Activated CD4-positive, alpha-beta T cell treated with anti-CD3 and anti-CD28 coated beads, Interleukin-2, amount 10 ng/mL, durations not matched to agents 24 days and 14 days (primary cell): ENCODE measurements around the gene KATNIP. TPM values are rescaled to one million over a fixed set of nuclear protein-coding genes. Genes with fewer than 3 reads are reported as not detected.
A peak's percentile ranks its signal among the peaks of the same experiment; 100 is the strongest.

Experiments
- DNase-seq: peaks from one replicate; pipeline ENCODE4 v3.0.0; 2022
- H3K27ac Mint-ChIP-seq: one replicate; pipeline ENCODE4 v1.8.0; 2022; ENCODE audit warnings: mild to moderate bottlenecking, mixed read lengths
- H3K27me3 Mint-ChIP-seq: one replicate; pipeline ENCODE4 v1.8.0; 2022; ENCODE audit warnings: mixed read lengths
- H3K36me3 Mint-ChIP-seq: one replicate; pipeline ENCODE4 v1.8.0; 2022; ENCODE audit warnings: low read depth, mild to moderate bottlenecking, mixed read lengths
- H3K4me1 Mint-ChIP-seq: one replicate; pipeline ENCODE4 v1.8.0; 2021; ENCODE audit warnings: mixed read lengths
- H3K4me3 Mint-ChIP-seq: one replicate; pipeline ENCODE4 v1.8.0; 2022; ENCODE audit warnings: mild to moderate bottlenecking, moderate library complexity, mixed read lengths
- H3K9me3 Mint-ChIP-seq: one replicate; pipeline ENCODE4 v1.8.0; 2021; ENCODE audit warnings: mixed read lengths
- intact Hi-C: fragments of 100-400 bp; cut with micrococcal nuclease; formaldehyde crosslinking; loops from one replicate; pipeline ENCODE4 v1.15.1; 2023
- total RNA-seq: library from RNA; stranded (reverse); gene quantifications from 2 replicates; pipeline ENCODE4 v1.2.3, GENCODE V29; 2022

The KATNIP gene
- 17.5 and 18.0 TPM in 2 replicates for total RNA-seq

- no peaks in the 10 kb centered on the region for H3K9me3 Mint-ChIP-seq
- H3K27ac Mint-ChIP-seq = peak within 1 kb of the TSS; percentile 89
- H3K36me3 Mint-ChIP-seq = peaks cover 20% of the 10 kb centered on the region
- peaks cover 1% of the 10 kb centered on the region for H3K27me3 Mint-ChIP-seq
- peak; percentile 100 for DNase-seq
- intact Hi-C loops = loop anchor here (1.0 to 10.0 kb wide), 2 partner anchors 28 to 345 kb away; partner anchors contain the start of gene KDM8
- H3K4me3 Mint-ChIP-seq = peak within 1 kb of the TSS; percentile 92
- peaks cover 35% of the 10 kb centered on the region for H3K4me1 Mint-ChIP-seq
Observed at GRCh38 chr16:27549746-27550581, at the start of gene KATNIP, which contains the start of gene GTF3C1. TSS of gene KATNIP (plus strand) at chr16:27550144. CDS start at chr16:27550171, 27 bp downstream. TSS of gene GTF3C1 (minus strand) at chr16:27549913. CDS start at chr16:27549890, 23 bp downstream.

GRCh38 chr16:27500801-27501200 is 49.1 kb upstream of the KATNIP start:
- Mint-ChIP-seq H3K9me3 (no peaks in the 10 kb centered on the region), H3K4me1 (no peaks in the 10 kb centered on the region), H3K36me3 (peaks cover 56% of the 10 kb centered on the region), H3K4me3 (no peak overlapping the region), H3K27me3 (no peaks in the 10 kb centered on the region), H3K27ac (no peak overlapping the region)
- DNase-seq = no peak
- intact Hi-C loops = no loop called here

- no peak overlapping the region for H3K4me3 Mint-ChIP-seq
- H3K27me3 Mint-ChIP-seq = no peaks in the 10 kb centered on the region
- H3K4me1 Mint-ChIP-seq = no peaks in the 10 kb centered on the region
- H3K27ac Mint-ChIP-seq = no peak overlapping the region
- DNase-seq = no peak
- H3K36me3 Mint-ChIP-seq = peaks cover 58% of the 10 kb centered on the region
- intact Hi-C loops = no loop called here
- H3K9me3 Mint-ChIP-seq = no peaks in the 10 kb centered on the region
Observed at GRCh38 chr16:27503662-27504061, 46.3 kb upstream of the KATNIP start.

- H3K27me3 Mint-ChIP-seq = no peaks in the 10 kb centered on the region
Observed at GRCh38 chr16:27505297-27506236, 44.4 kb upstream of the KATNIP start.

GRCh38 chr16:27506771-27507170 is 43.2 kb upstream of the KATNIP start:
- Mint-ChIP-seq H3K27me3 (no peaks in the 10 kb centered on the region), H3K27ac (no peak overlapping the region), H3K4me1 (no peaks in the 10 kb centered on the region), H3K4me3 (no peak overlapping the region), H3K9me3 (no peaks in the 10 kb centered on the region), H3K36me3 (peaks cover 55% of the 10 kb centered on the region)
- intact Hi-C loops = no loop called here
- DNase-seq = no peak

More at GRCh38 chr16:27505297-27506236, 44.4 kb upstream of the KATNIP start:
- intact Hi-C loops = no loop called here
- H3K36me3 Mint-ChIP-seq = peaks cover 57% of the 10 kb centered on the region
- H3K9me3 Mint-ChIP-seq = no peaks in the 10 kb centered on the region
- no peak for DNase-seq
- no peak overlapping the region for H3K4me3 Mint-ChIP-seq
- H3K4me1 Mint-ChIP-seq = no peaks in the 10 kb centered on the region
- H3K27ac Mint-ChIP-seq = no peak overlapping the region

GRCh38 chr16:27508476-27508875 is 41.5 kb upstream of the KATNIP start:
- no peak for DNase-seq
- no peaks in the 10 kb centered on the region for H3K9me3 Mint-ChIP-seq
- H3K27me3 Mint-ChIP-seq = no peaks in the 10 kb centered on the region
- H3K36me3 Mint-ChIP-seq = peaks cover 49% of the 10 kb centered on the region
- intact Hi-C loops = no loop called here
- H3K27ac Mint-ChIP-seq = no peak overlapping the region
- H3K4me1 Mint-ChIP-seq = no peaks in the 10 kb centered on the region
- no peak overlapping the region for H3K4me3 Mint-ChIP-seq

GRCh38 chr16:27511657-27512448 is 38.1 kb upstream of the KATNIP start:
- no peak overlapping the region for H3K4me3 Mint-ChIP-seq
- H3K27ac Mint-ChIP-seq = no peak overlapping the region
- H3K36me3 Mint-ChIP-seq = peaks cover 30% of the 10 kb centered on the region
- no peaks in the 10 kb centered on the region for H3K9me3 Mint-ChIP-seq
- DNase-seq = no peak
- H3K4me1 Mint-ChIP-seq = no peaks in the 10 kb centered on the region
- H3K27me3 Mint-ChIP-seq = no peaks in the 10 kb centered on the region
- intact Hi-C loops = no loop called here

- Mint-ChIP-seq H3K9me3 (no peaks in the 10 kb centered on the region), H3K4me3 (no peak overlapping the region), H3K36me3 (peaks cover 26% of the 10 kb centered on the region), H3K27me3 (no peaks in the 10 kb centered on the region), H3K4me1 (no peaks in the 10 kb centered on the region), H3K27ac (no peak overlapping the region)
- DNase-seq = no peak
- intact Hi-C loops = no loop called here
Observed at GRCh38 chr16:27514806-27515205, 35.1 kb upstream of the KATNIP start.

GRCh38 chr16:27515874-27516353 is 34.0 kb upstream of the KATNIP start:
- H3K27me3 Mint-ChIP-seq = no peaks in the 10 kb centered on the region
- no peaks in the 10 kb centered on the region for H3K4me1 Mint-ChIP-seq

GRCh38 chr16:27516365-27516764 is 33.6 kb upstream of the KATNIP start:
- no peak for DNase-seq
- Mint-ChIP-seq H3K9me3 (no peaks in the 10 kb centered on the region), H3K27ac (no peak overlapping the region), H3K4me1 (no peaks in the 10 kb centered on the region), H3K4me3 (no peak overlapping the region), H3K36me3 (peaks cover 26% of the 10 kb centered on the region), H3K27me3 (no peaks in the 10 kb centered on the region)
- intact Hi-C loops = no loop called here

More at GRCh38 chr16:27515874-27516353, 34.0 kb upstream of the KATNIP start:
- intact Hi-C loops = no loop called here
- Mint-ChIP-seq H3K4me3 (no peak overlapping the region), H3K9me3 (no peaks in the 10 kb centered on the region), H3K27ac (no peak overlapping the region), H3K36me3 (peaks cover 26% of the 10 kb centered on the region)
- DNase-seq = peak; percentile 75

GRCh38 chr16:27517664-27518063 is 32.3 kb upstream of the KATNIP start:
- no peaks in the 10 kb centered on the region for H3K4me1 Mint-ChIP-seq
- no peak overlapping the region for H3K27ac Mint-ChIP-seq
- H3K27me3 Mint-ChIP-seq = no peaks in the 10 kb centered on the region
- no peak for DNase-seq
- no peaks in the 10 kb centered on the region for H3K9me3 Mint-ChIP-seq
- H3K36me3 Mint-ChIP-seq = peaks cover 25% of the 10 kb centered on the region
- no peak overlapping the region for H3K4me3 Mint-ChIP-seq
- intact Hi-C loops = no loop called here

- Mint-ChIP-seq H3K36me3 (peaks cover 25% of the 10 kb centered on the region), H3K4me3 (no peak overlapping the region), H3K27ac (no peak overlapping the region), H3K27me3 (no peaks in the 10 kb centered on the region), H3K9me3 (no peaks in the 10 kb centered on the region), H3K4me1 (no peaks in the 10 kb centered on the region)
- DNase-seq = no peak
- intact Hi-C loops = no loop called here
Observed at GRCh38 chr16:27518226-27518625, 31.7 kb upstream of the KATNIP start.

- Mint-ChIP-seq H3K36me3 (peaks cover 35% of the 10 kb centered on the region), H3K27ac (no peak overlapping the region), H3K9me3 (no peaks in the 10 kb centered on the region), H3K4me1 (no peaks in the 10 kb centered on the region), H3K27me3 (no peaks in the 10 kb centered on the region), H3K4me3 (no peak overlapping the region)
- intact Hi-C loops = no loop called here
- DNase-seq = no peak
Observed at GRCh38 chr16:27520982-27521673, 28.8 kb upstream of the KATNIP start.
